PC-3 (cell line): ENCODE data around the gene TAS2R42. TPM values are rescaled to one million over a fixed set of nuclear protein-coding genes. Genes with fewer than 3 reads are reported as not detected.

Source experiments
- ATAC-seq: fragments of 200-7000 bp; cut with Tn5 transposase; 2 replicates; pipeline ENCODE4 v1.9.1; 2020; ENCODE audit warnings: mild to moderate bottlenecking, moderate library complexity
- Bru-seq: library from RNA; stranded (reverse); fragments of 400-500 nt; gene quantifications from one replicate; lab custom pipeline; 2021; lab: Mats Ljungman, UMichigan
- BruChase-seq, 2 experiments: library from RNA; stranded (reverse); fragments of 400-500 nt; gene quantifications; one replicate each; lab custom pipeline; 2021; lab: Mats Ljungman, UMichigan
- BruUV-seq: library from RNA; stranded (reverse); fragments of 400-500 nt; replicated peaks from 2 replicates; lab custom pipeline; 2021; lab: Mats Ljungman, UMichigan
- CTCF ChIA-PET: fragments of 300-600 bp; sonication (Branson Sonifier 250); formaldehyde crosslinking; loops from one replicate; lab custom pipeline; 2022; ENCODE audit warnings: antibody characterized with exemption; lab: Charles Lee
- POLR2A ChIA-PET: fragments of 300-600 bp; sonication (Branson Sonifier 250); formaldehyde crosslinking; loops from one replicate; lab custom pipeline; 2022; ENCODE audit warnings: antibody characterized with exemption; ENCODE audit not compliant: unreplicated experiment; lab: Charles Lee
- DNase-seq: peaks from one replicate; pipeline ENCODE4 v3.0.0-alpha.2; 2015
- H2AFZ ChIP-seq: fragments of 300-600 bp; sonication (generic); 2 replicates; pipeline ENCODE4 v1.6.0; 2016; ENCODE audit warnings: antibody characterized with exemption, low read length
- H3F3A ChIP-seq: fragments of 300-600 bp; sonication (generic); one replicate; pipeline ENCODE4 v1.6.0; 2017; ENCODE audit warnings: antibody characterized with exemption, low read length, control low read depth, mild to moderate bottlenecking; ENCODE audit not compliant: unreplicated experiment
- H3K27ac ChIP-seq: fragments of 300-600 bp; sonication (generic); 2 replicates; pipeline ENCODE4 v1.5.1; 2016; ENCODE audit warnings: mild to moderate bottlenecking, low read length
- H3K27me3 ChIP-seq: fragments of 300-600 bp; sonication (generic); 2 replicates; pipeline ENCODE4 v1.6.1; 2016; ENCODE audit warnings: low read length, mixed read lengths
- H3K36me3 ChIP-seq: fragments of 300-600 bp; sonication (generic); 2 replicates; pipeline ENCODE4 v1.6.1; 2016; ENCODE audit warnings: low read depth, mixed run types, low read length, mixed read lengths
- H3K4me1 ChIP-seq: fragments of 300-600 bp; sonication (generic); 2 replicates; pipeline ENCODE4 v1.5.1; 2016; ENCODE audit warnings: low read length; ENCODE audit not compliant: insufficient read depth
- H3K4me2 ChIP-seq: fragments of 300-600 bp; sonication (generic); 2 replicates; pipeline ENCODE4 v1.6.0; 2016; ENCODE audit warnings: low read length
- H3K4me3 ChIP-seq: fragments of 300-600 bp; sonication (generic); 2 replicates; pipeline ENCODE4 v1.5.1; 2016; ENCODE audit warnings: mild to moderate bottlenecking, low read length, mixed read lengths
- H3K79me2 ChIP-seq: fragments of 300-600 bp; sonication (generic); 2 replicates; pipeline ENCODE4 v1.6.1; 2017; ENCODE audit warnings: low read length, mixed read lengths
- H3K9ac ChIP-seq: fragments of 300-600 bp; sonication (generic); 2 replicates; pipeline ENCODE4 v1.6.0; 2016; ENCODE audit warnings: mild to moderate bottlenecking, low read length
- H3K9me2 ChIP-seq: fragments of 300-600 bp; sonication (generic); replicated peaks from 2 replicates; pipeline ENCODE4 v1.6.1; 2016; ENCODE audit warnings: mixed run types, low read length, mixed read lengths
- H3K9me3 ChIP-seq: fragments of 300-600 bp; sonication (generic); 2 replicates; pipeline ENCODE4 v1.6.1; 2016; ENCODE audit warnings: low read length, mixed read lengths
- H4K20me1 ChIP-seq: fragments of 300-600 bp; sonication (generic); 2 replicates; pipeline ENCODE4 v1.6.1; 2016; ENCODE audit warnings: low read length, mixed read lengths
- EZH2 ChIP-seq: fragments of 300-600 bp; sonication (generic); IDR thresholded peaks from one replicate; pipeline ENCODE4 v1.6.1; 2017; ENCODE audit warnings: antibody characterized with exemption, mild to moderate bottlenecking, low read length; ENCODE audit not compliant: unreplicated experiment
- EZH2phosphoT487 ChIP-seq: fragments of 300-600 bp; sonication (generic); IDR thresholded peaks from 2 replicates; pipeline ENCODE4 v1.6.1; 2018; ENCODE audit warnings: mild to moderate bottlenecking, antibody characterized with exemption, low read length, borderline replicate concordance
- intact Hi-C: fragments of 100-400 bp; cut with micrococcal nuclease; formaldehyde crosslinking; loops from 2 replicates; pipeline ENCODE4 v1.9.0; 2023
- long read RNA-seq: library from polyadenylated mRNA; unstranded; transcript quantifications from one replicate; pipeline ENCODE4 v2.0.0, GENCODE V29; 2021; ENCODE audit not compliant: unreplicated experiment
- total RNA-seq: library from RNA; depleted of rRNA; stranded (reverse); fragments of >200 nt; gene quantifications from 2 replicates; pipeline ENCODE4 v1.2.3, GENCODE V29; 2014; rRNA removed
- TF ChIP-seq, protein P1 (sequence below): fragments of 300-600 bp; sonication (generic); conservative IDR thresholded peaks from 2 replicates; pipeline ENCODE4 v1.5.1; 2017; ENCODE audit warnings: antibody characterized with exemption, low read depth, mild to moderate bottlenecking, low read length

The TAS2R42 gene, protein sequence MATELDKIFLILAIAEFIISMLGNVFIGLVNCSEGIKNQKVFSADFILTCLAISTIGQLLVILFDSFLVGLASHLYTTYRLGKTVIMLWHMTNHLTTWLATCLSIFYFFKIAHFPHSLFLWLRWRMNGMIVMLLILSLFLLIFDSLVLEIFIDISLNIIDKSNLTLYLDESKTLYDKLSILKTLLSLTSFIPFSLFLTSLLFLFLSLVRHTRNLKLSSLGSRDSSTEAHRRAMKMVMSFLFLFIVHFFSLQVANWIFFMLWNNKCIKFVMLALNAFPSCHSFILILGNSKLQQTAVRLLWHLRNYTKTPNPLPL
- total RNA-seq (not detected in 2 replicates), Bru-seq, nascent RNA (percentile 17 among the genes with signal in this experiment), BruChase-seq, experiment 1, labeled RNA remaining after a 6-hour chase (not detected), BruChase-seq, experiment 2, labeled RNA remaining after a 2-hour chase (percentile 14 among the genes with signal in this experiment)
- long read RNA-seq = 0 reads

DNA sequence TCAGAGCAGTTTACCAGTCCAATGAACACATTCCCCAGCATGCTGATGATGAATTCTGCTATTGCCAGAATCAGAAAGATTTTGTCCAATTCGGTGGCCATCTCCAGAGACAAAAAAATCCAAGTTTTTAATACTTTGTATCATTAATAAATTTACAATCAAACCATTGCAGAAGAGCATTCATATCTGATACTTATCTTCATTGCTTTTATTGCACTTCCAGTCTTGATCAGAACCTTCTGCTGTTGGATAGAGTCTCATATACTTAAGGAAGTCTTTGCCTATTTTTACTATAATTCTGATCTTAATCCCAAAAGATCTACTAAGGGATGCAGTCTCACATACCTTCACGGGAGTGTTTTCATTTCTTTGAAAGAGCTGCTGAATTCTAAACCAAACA, at the start of gene TAS2R42:
Gene TAS2R42, minus strand, starts transcription at position 101 of the 400 bp plus-strand sequence. Its CDS starts 0 bp downstream, at position 101.
- no peak within 1 kb of the TSS for H3K9ac ChIP-seq
- H3K4me1 ChIP-seq = no peaks in the 10 kb centered on the region; the same call in 1 of the 2 replicates
- intact Hi-C loops = no loop called here
- TF ChIP-seq, protein P1, sequence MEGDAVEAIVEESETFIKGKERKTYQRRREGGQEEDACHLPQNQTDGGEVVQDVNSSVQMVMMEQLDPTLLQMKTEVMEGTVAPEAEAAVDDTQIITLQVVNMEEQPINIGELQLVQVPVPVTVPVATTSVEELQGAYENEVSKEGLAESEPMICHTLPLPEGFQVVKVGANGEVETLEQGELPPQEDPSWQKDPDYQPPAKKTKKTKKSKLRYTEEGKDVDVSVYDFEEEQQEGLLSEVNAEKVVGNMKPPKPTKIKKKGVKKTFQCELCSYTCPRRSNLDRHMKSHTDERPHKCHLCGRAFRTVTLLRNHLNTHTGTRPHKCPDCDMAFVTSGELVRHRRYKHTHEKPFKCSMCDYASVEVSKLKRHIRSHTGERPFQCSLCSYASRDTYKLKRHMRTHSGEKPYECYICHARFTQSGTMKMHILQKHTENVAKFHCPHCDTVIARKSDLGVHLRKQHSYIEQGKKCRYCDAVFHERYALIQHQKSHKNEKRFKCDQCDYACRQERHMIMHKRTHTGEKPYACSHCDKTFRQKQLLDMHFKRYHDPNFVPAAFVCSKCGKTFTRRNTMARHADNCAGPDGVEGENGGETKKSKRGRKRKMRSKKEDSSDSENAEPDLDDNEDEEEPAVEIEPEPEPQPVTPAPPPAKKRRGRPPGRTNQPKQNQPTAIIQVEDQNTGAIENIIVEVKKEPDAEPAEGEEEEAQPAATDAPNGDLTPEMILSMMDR = no peak
- no peak for TF ChIP-seq EZH2phosphoT487
- no peak for TF ChIP-seq EZH2
- no peaks in the 10 kb centered on the region for H3K9me2 ChIP-seq
- H3F3A ChIP-seq = no peaks in the 10 kb centered on the region
- ATAC-seq = no peak
- ChIA-PET CTCF (no interaction called here), POLR2A (no interaction called here)
- H3K79me2 ChIP-seq = no peaks in the 10 kb centered on the region
- BruUV-seq = no TSS peak
- H3K36me3 ChIP-seq = no peaks in the 10 kb centered on the region
- H4K20me1 ChIP-seq = no peaks in the 10 kb centered on the region
- H2AFZ ChIP-seq = no peak within 1 kb of the TSS
- H3K4me3 ChIP-seq = no peak within 1 kb of the TSS
- no peak for DNase-seq
- no peak within 1 kb of the TSS for H3K27ac ChIP-seq
- H3K27me3 ChIP-seq = no peaks in the 10 kb centered on the region
- H3K4me2 ChIP-seq = no peak within 1 kb of the TSS
- no peaks in the 10 kb centered on the region for H3K9me3 ChIP-seq

DNA sequence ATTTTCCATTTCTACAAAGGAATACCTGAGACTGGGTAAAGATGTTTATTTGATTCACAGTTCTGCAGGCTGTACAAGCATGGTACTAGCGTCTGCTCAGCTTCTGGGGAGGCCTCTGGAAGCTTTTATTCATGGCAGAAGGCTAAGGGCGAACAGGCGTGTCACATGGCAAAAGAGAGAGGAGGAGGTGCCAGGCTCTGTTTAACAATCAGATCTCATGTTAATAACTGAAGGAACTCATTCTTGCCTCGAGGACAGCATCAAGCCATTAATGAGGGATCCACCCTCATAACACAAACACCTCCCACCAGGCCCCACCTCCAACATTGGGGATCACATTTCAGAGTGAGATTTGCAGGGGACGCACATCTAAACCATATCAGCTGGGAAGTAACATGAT, 46.8 kb upstream of the TAS2R42 start:
- intact Hi-C loops = no loop called here
- no peaks in the 10 kb centered on the region for H3K4me1 ChIP-seq
- CTCF ChIA-PET = no interaction called here
- no peak for ATAC-seq
- H4K20me1 ChIP-seq = no peaks in the 10 kb centered on the region
- no TSS peak for BruUV-seq
- no peak overlapping the region for H3K4me3 ChIP-seq
- TF ChIP-seq EZH2 (no peak), EZH2phosphoT487 (no peak)
- TF ChIP-seq, protein P1 = no peak
- H3K36me3 ChIP-seq = no peaks in the 10 kb centered on the region
- POLR2A ChIA-PET = no interaction called here
- H3K4me2 ChIP-seq = no peak overlapping the region
- H3K9me2 ChIP-seq = no peaks in the 10 kb centered on the region
- no peak overlapping the region for H2AFZ ChIP-seq
- no peak overlapping the region for H3K9ac ChIP-seq
- no peak for DNase-seq
- no peaks in the 10 kb centered on the region for H3K27me3 ChIP-seq
- H3K79me2 ChIP-seq = no peaks in the 10 kb centered on the region
- H3K9me3 ChIP-seq = no peaks in the 10 kb centered on the region
- no peaks in the 10 kb centered on the region for H3F3A ChIP-seq
- no peak overlapping the region for H3K27ac ChIP-seq
